GM23338 (cell line): ENCODE results near the gene GPSM1. TPM values are rescaled to one million over a fixed set of nuclear protein-coding genes. Genes with fewer than 3 reads are reported as not detected.

Source experiments
- CTCF ChIP-seq, 2 experiments: fragments of 200-600 bp in 1 of 2; sonication (generic) in 1 of 2; conservative IDR thresholded peaks; 2 replicates each; pipeline versions ENCODE4 v1.5.1 to v1.6.1; 2016 to 2017; ENCODE audit warnings: antibody characterized with exemption in 2 of 2, low read depth in 2 of 2, mild to moderate bottlenecking in 2 of 2, moderate library complexity in 1 of 2
- ETS1 ChIP-seq: IDR thresholded peaks from 2 replicates; pipeline ENCODE4 v1.6.1; 2016; ENCODE audit warnings: antibody characterized with exemption
- EZH2phosphoT487 ChIP-seq: fragments of 200-600 bp; sonication (generic); IDR thresholded peaks from one replicate; pipeline ENCODE4 v1.8.1; 2018; ENCODE audit warnings: antibody characterized with exemption; ENCODE audit not compliant: unreplicated experiment
- JUNB ChIP-seq: IDR thresholded peaks from one replicate; pipeline ENCODE4 v1.6.1; 2016; ENCODE audit warnings: antibody characterized with exemption; ENCODE audit not compliant: unreplicated experiment
- NANOG ChIP-seq: IDR thresholded peaks from 2 replicates; pipeline ENCODE4 v1.6.1; 2016; ENCODE audit warnings: antibody characterized with exemption, borderline replicate concordance
- POLR2AphosphoS5 ChIP-seq: IDR thresholded peaks from 2 replicates; pipeline ENCODE4 v1.6.1; 2016; ENCODE audit warnings: antibody characterized with exemption, low read depth
- REST ChIP-seq: IDR thresholded peaks from one replicate; pipeline ENCODE4 v1.6.1; 2018; ENCODE audit warnings: antibody characterized with exemption; ENCODE audit not compliant: unreplicated experiment
- STAT1 ChIP-seq: IDR thresholded peaks from one replicate; pipeline ENCODE4 v1.6.1; 2016; ENCODE audit warnings: antibody characterized with exemption; ENCODE audit not compliant: unreplicated experiment
- ZNF114 ChIP-seq: fragments of 250-450 bp; sonication (Bioruptor Pico); IDR thresholded peaks from 2 replicates; pipeline ENCODE4 v1.5.0; 2020; ENCODE audit warnings: mild to moderate bottlenecking, moderate library complexity
- ZNF331 ChIP-seq: fragments of 250-450 bp; sonication (Bioruptor Pico); IDR thresholded peaks from 2 replicates; pipeline ENCODE4 v1.5.0; 2020; ENCODE audit warnings: low read depth, mild to moderate bottlenecking, moderate library complexity
- ZNF462 ChIP-seq: fragments of 250-450 bp; sonication (Bioruptor Pico); IDR thresholded peaks from 2 replicates; pipeline ENCODE4 v1.5.0; 2020; ENCODE audit warnings: mild to moderate bottlenecking, moderate library complexity
- polyA plus RNA-seq: library from polyadenylated mRNA; unstranded; fragments of >200 nt; fragmentation: Nextera tagmentation; extraction: Ambion mirVana; gene quantifications from 2 replicates; pipeline ENCODE4 v1.2.1, GENCODE V29; 2016
- total RNA-seq: library from RNA; depleted of rRNA; stranded (reverse); fragments of >200 nt; shearing (Covaris generic); gene quantifications from 2 replicates; pipeline ENCODE4 v1.2.3, GENCODE V29; 2014

GPSM1 gene
- total and polyA plus RNA-seq, 2 experiments from 2014 or later, result 4.8 to 23.2 TPM

- TF ChIP-seq ZNF462 (CRISPR knock-in tag) (no peak), REST (no peak), JUNB (no peak), ZNF331 (CRISPR knock-in tag) (no peak), POLR2AphosphoS5 (no peak), NANOG (no peak), ETS1 (no peak), ZNF114 (no peak), CTCF (conservative IDR thresholded peaks at IDR 0.05; ENCODE audit: low read depth in 2 of 2) (no peak), STAT1 (no peak), EZH2phosphoT487 (no peak)
Observed at GRCh38 chr9:136346157-136346481, 18.8 kb downstream of the GPSM1 start (continued).
